NT2/D1 (cell line): ENCODE measurements around the gene GNE.

Source experiments
- SUZ12 ChIP-seq: IDR thresholded peaks from 2 replicates; pipeline ENCODE4 v1.6.1; 2011; ENCODE audit not compliant: insufficient read length, insufficient read depth; ENCODE audit errors: extremely low read depth
- YY1 ChIP-seq: IDR thresholded peaks from 2 replicates; pipeline ENCODE4 v1.6.1; 2011; ENCODE audit not compliant: insufficient read length, insufficient read depth

- TF ChIP-seq YY1 (no peak), SUZ12 (no peak)
These were observed 6.8 kb downstream of the GNE start for GRCh38 chr9:36251428-36251827.
